B cell (primary cell): ENCODE measurements around the gene SERGEF. TPM values are rescaled to one million over a fixed set of nuclear protein-coding genes. Genes with fewer than 3 reads are reported as not detected.

Experiments used
- ATAC-seq: fragments of 200-7000 bp; cut with Tn5 transposase; one replicate; pipeline ENCODE4 v1.10.0; 2021; ENCODE audit warnings: low read depth, mild to moderate bottlenecking, moderate number of reproducible peaks, moderate library complexity
- CTCF ChIA-PET: fragments of 350-600 bp; sonication (Branson Sonifier 250); formaldehyde crosslinking; loops from one replicate; lab custom pipeline; 2021; ENCODE audit warnings: antibody characterized with exemption, inconsistent platforms; lab: Charles Lee
- POLR2A ChIA-PET: fragments of 350-600 bp; sonication (Branson Sonifier 250); formaldehyde crosslinking; loops from one replicate; lab custom pipeline; 2021; ENCODE audit warnings: antibody characterized with exemption; lab: Charles Lee
- DNase-seq: peaks from one replicate; pipeline ENCODE4 v3.0.0; 2013
- H2AFZ ChIP-seq: 2 replicates; pipeline ENCODE4 v1.6.1; 2012; ENCODE audit warnings: mild to moderate bottlenecking, low read depth, low read length; ENCODE audit not compliant: insufficient read depth, poor library complexity, severe bottlenecking
- H3K27ac ChIP-seq, 2 donors: 1 replicate in 1 of 2; 2 replicates in 1 of 2; pipeline ENCODE4 v1.5.1; 2012 to 2013; ENCODE audit warnings: low read length in 2 of 2, mild to moderate bottlenecking in 2 of 2, moderate library complexity in 1 of 2
- H3K27me3 ChIP-seq, 4 experiments: fragments of 200-600 bp in 1 of 4; sonication (generic) in 1 of 4; replicated peaks in 1 of 4; 1 replicate in 2 of 4; 2 replicates in 2 of 4; pipeline versions ENCODE4 v1.6.1 to v1.7.0; 2013 to 2016; ENCODE audit warnings: low read length in 3 of 4, mild to moderate bottlenecking in 2 of 4, mixed read lengths in 1 of 4, moderate library complexity in 1 of 4; ENCODE audit not compliant: insufficient read depth in 4 of 4, control insufficient read depth in 3 of 4; ENCODE audit errors: control extremely low read depth in 1 of 4
- H3K36me3 ChIP-seq, 2 experiments: replicated peaks in 1 of 2; 1 replicate in 1 of 2; 2 replicates in 1 of 2; pipeline versions ENCODE4 v1.6.1 to v1.7.1; 2013; ENCODE audit warnings: low read length in 1 of 2; ENCODE audit not compliant: insufficient read depth in 2 of 2, control insufficient read depth in 1 of 2; ENCODE audit errors: control extremely low read depth in 1 of 2, extremely low read depth in 1 of 2
- H3K4me1 ChIP-seq, 2 donors: fragments of 200-600 bp in 1 of 2; sonication (generic) in 1 of 2; 1 replicate in 1 of 2; 2 replicates in 1 of 2; pipeline versions ENCODE4 v1.5.1 to v1.6.1; 2013 to 2017; ENCODE audit warnings: low read length in 2 of 2; ENCODE audit not compliant: control insufficient read depth in 2 of 2, insufficient read depth in 2 of 2
- H3K4me2 ChIP-seq: replicated peaks from 2 replicates; pipeline ENCODE3; 2012; ENCODE audit warnings: mild to moderate bottlenecking, low read depth, low read length; ENCODE audit not compliant: poor library complexity, severe bottlenecking
- H3K4me3 ChIP-seq, 5 experiments: fragments of 200-600 bp in 1 of 5; sonication (generic) in 1 of 5; 1 replicate in 3 of 5; 2 replicates in 2 of 5; pipeline versions ENCODE4 v1.5.1 to v1.7.0; 2011 to 2016; ENCODE audit warnings: low read length in 4 of 5, mild to moderate bottlenecking in 4 of 5, low read depth in 2 of 5, control low read depth in 1 of 5, moderate library complexity in 1 of 5; ENCODE audit not compliant: insufficient read depth in 1 of 5; ENCODE audit errors: control extremely low read depth in 1 of 5, extremely low read depth in 1 of 5
- H3K79me2 ChIP-seq: fragments of 200-600 bp; sonication (generic); one replicate; pipeline ENCODE4 v1.6.0; 2016; ENCODE audit warnings: low read length; ENCODE audit not compliant: control insufficient read depth, insufficient read depth
- H3K9ac ChIP-seq: fragments of 200-600 bp; sonication (generic); 2 replicates; pipeline ENCODE4 v1.6.1; 2017; ENCODE audit warnings: mild to moderate bottlenecking, low read length, moderate library complexity
- H3K9me3 ChIP-seq, 3 donors: one replicate each; pipeline versions ENCODE4 v1.6.1 to v1.7.1; 2013; ENCODE audit warnings: low read length in 2 of 3; ENCODE audit not compliant: control insufficient read depth in 2 of 3, insufficient read depth in 1 of 3; ENCODE audit errors: control extremely low read depth in 1 of 3
- H4K20me1 ChIP-seq: 2 replicates; pipeline ENCODE4 v1.6.0; 2012; ENCODE audit warnings: mild to moderate bottlenecking, low read length; ENCODE audit not compliant: insufficient read depth, control insufficient read depth, poor library complexity, severe bottlenecking
- H3K27ac Mint-ChIP-seq: one replicate; pipeline ENCODE4 v1.8.0; 2021; ENCODE audit warnings: mixed read lengths
- H3K27me3 Mint-ChIP-seq: one replicate; pipeline ENCODE4 v1.8.0; 2021; ENCODE audit warnings: mixed read lengths
- H3K4me1 Mint-ChIP-seq: one replicate; pipeline ENCODE4 v1.8.0; 2021; ENCODE audit warnings: mixed read lengths
- H3K4me3 Mint-ChIP-seq: one replicate; pipeline ENCODE4 v1.8.0; 2021; ENCODE audit warnings: mixed read lengths
- H3K9me3 Mint-ChIP-seq: one replicate; pipeline ENCODE4 v1.8.0; 2022; ENCODE audit warnings: mixed read lengths; ENCODE audit not compliant: insufficient read depth
- EZH2 ChIP-seq: IDR thresholded peaks from 2 replicates; pipeline ENCODE4 v1.6.1; 2012; ENCODE audit warnings: borderline replicate concordance, low read depth, mild to moderate bottlenecking, moderate library complexity, low read length; ENCODE audit not compliant: insufficient read depth, poor library complexity, severe bottlenecking
- WGBS: methylation state at CpG from one replicate; pipeline ENCODE4 v1.1.5; 2013; ENCODE audit warnings: missing lambda C conversion rate; ENCODE audit not compliant: insufficient coverage; 5-methylcytosine and 5-hydroxymethylcytosine counted together
- intact Hi-C: fragments of 100-400 bp; cut with micrococcal nuclease; formaldehyde crosslinking; loops from one replicate; pipeline ENCODE4 v1.10.0; 2022
- polyA plus RNA-seq: library from polyadenylated mRNA; depleted of rRNA; stranded (reverse); fragments of >200 nt; gene quantifications from 2 replicates; pipeline ENCODE4 v1.2.3, GENCODE V29; 2012
- total RNA-seq, 2 donors: library from RNA; stranded (reverse); fragments of 120-200 nt in 1 of 2; gene quantifications; 1 replicate in 1 of 2; 2 replicates in 1 of 2; pipeline versions ENCODE4 v1.2.3 to v1.2.4, GENCODE V29; 2013 to 2022
- TF ChIP-seq, protein P1 (sequence below): fragments of 200-600 bp; IDR thresholded peaks from one replicate; pipeline ENCODE4 v1.8.0; 2022; ENCODE audit warnings: antibody characterized with exemption, mild to moderate bottlenecking

SERGEF gene
- total and polyA plus RNA-seq, 2 donors (not counting 1 experiment from before 2014, with no cell fraction given): 24.2 to 54.3 TPM

GRCh38 chr11:17786824-17787525 lies 225.9 kb downstream of the SERGEF start:
- Histone ChIP-seq H3K4me2 (no peak overlapping the region), H3K4me3 (no peak overlapping the region), H3K27ac (no peak overlapping the region), H3K9me3 (peaks cover 0 to 2% (median 0%) of the 10 kb centered on the region in 3 donors), H4K20me1 (no peaks in the 10 kb centered on the region), H3K4me1 (no peaks in the 10 kb centered on the region), H3K9ac (no peak overlapping the region), H3K79me2 (no peaks in the 10 kb centered on the region), H2AFZ (no peak overlapping the region), H3K27me3 (no peaks in the 10 kb centered on the region), H3K36me3 (no peaks in the 10 kb centered on the region)
- TF ChIP-seq, protein P1, sequence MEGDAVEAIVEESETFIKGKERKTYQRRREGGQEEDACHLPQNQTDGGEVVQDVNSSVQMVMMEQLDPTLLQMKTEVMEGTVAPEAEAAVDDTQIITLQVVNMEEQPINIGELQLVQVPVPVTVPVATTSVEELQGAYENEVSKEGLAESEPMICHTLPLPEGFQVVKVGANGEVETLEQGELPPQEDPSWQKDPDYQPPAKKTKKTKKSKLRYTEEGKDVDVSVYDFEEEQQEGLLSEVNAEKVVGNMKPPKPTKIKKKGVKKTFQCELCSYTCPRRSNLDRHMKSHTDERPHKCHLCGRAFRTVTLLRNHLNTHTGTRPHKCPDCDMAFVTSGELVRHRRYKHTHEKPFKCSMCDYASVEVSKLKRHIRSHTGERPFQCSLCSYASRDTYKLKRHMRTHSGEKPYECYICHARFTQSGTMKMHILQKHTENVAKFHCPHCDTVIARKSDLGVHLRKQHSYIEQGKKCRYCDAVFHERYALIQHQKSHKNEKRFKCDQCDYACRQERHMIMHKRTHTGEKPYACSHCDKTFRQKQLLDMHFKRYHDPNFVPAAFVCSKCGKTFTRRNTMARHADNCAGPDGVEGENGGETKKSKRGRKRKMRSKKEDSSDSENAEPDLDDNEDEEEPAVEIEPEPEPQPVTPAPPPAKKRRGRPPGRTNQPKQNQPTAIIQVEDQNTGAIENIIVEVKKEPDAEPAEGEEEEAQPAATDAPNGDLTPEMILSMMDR: no peak
- TF ChIP-seq EZH2: no peak
- DNase-seq (no peak), ATAC-seq (no peak)
- H3K4me1 Mint-ChIP-seq: no peaks in the 10 kb centered on the region
- no peak overlapping the region for H3K27ac Mint-ChIP-seq
- intact Hi-C loops: no loop called here
- 98% methylated on average over 14 of the region's 14 CpGs for WGBS
- CTCF ChIA-PET: no interaction called here
- no peaks in the 10 kb centered on the region for H3K27me3 Mint-ChIP-seq
- no peaks in the 10 kb centered on the region for H3K9me3 Mint-ChIP-seq
- no peak overlapping the region for H3K4me3 Mint-ChIP-seq
- POLR2A ChIA-PET: no interaction called here

DNA sequence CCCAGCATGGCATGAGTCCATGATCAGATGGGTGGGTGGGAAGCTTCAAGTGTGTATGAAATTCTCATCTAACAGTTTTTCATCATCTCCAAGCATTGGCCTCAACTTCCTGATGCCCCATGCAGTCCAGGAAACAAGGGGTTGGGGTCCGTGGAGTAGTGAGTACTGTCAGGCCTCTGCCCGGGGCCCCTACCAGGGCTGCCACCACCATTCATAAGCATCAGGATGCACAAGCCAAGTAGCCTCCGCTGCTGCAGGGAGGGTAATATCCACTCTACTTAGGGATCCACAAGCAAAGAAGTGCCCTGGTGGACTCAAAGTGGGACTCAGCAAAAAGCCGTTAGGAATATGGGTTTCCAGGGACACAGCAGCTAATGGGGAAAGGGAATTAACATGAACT lies 229.0 kb downstream of the SERGEF start:
- Histone ChIP-seq H3K79me2 (no peaks in the 10 kb centered on the region), H3K4me2 (no peak overlapping the region), H3K4me1 (no peaks in the 10 kb centered on the region), H3K9ac (no peak overlapping the region), H3K4me3 (no peak overlapping the region), H3K36me3 (no peaks in the 10 kb centered on the region), H3K27me3 (no peaks in the 10 kb centered on the region), H3K27ac (no peak overlapping the region), H2AFZ (no peak overlapping the region), H4K20me1 (no peaks in the 10 kb centered on the region), H3K9me3 (peaks cover 0 to 2% (median 0%) of the 10 kb centered on the region in 3 donors)
- ChIA-PET POLR2A (interaction anchor here (0.6 kb wide), 1 partner anchor 27 kb away, joined by 4 read pairs; no protein-coding TSS in a partner anchor), CTCF (no interaction called here)
- intact Hi-C loops: no loop called here
- DNase-seq: no peak
- Mint-ChIP-seq H3K9me3 (no peaks in the 10 kb centered on the region), H3K4me3 (no peak overlapping the region), H3K27ac (no peak overlapping the region), H3K27me3 (no peaks in the 10 kb centered on the region), H3K4me1 (no peaks in the 10 kb centered on the region)
- ATAC-seq: no peak
- TF ChIP-seq, protein P1: no peak
- TF ChIP-seq EZH2: no peak
- no CpG with 5 or more reads among the region's 4 CpGs for WGBS
